Measurements from ENCODE around the gene AUTS2.

The AUTS2 gene

DNA sequence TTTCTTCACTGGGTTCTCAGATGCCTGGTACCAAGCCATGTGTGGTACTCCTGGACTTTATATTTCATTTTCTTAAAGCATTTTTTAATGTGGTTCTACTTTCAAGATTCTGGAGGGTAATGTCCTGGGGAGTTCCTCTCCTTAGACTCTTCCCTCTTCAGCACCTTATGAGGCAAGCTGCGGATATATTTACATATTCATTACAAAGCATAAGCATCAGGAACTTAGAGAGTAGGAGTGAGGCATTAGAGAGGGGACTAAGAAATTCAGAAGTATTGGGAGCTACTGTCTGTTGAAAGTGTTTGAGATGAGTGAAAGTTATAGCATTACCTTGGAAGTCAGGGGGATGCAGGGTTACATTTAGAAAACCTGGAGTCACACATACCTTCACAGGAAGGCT is 20.8 kb downstream of the AUTS2 start:
- TF ChIP-seq, protein P1, sequence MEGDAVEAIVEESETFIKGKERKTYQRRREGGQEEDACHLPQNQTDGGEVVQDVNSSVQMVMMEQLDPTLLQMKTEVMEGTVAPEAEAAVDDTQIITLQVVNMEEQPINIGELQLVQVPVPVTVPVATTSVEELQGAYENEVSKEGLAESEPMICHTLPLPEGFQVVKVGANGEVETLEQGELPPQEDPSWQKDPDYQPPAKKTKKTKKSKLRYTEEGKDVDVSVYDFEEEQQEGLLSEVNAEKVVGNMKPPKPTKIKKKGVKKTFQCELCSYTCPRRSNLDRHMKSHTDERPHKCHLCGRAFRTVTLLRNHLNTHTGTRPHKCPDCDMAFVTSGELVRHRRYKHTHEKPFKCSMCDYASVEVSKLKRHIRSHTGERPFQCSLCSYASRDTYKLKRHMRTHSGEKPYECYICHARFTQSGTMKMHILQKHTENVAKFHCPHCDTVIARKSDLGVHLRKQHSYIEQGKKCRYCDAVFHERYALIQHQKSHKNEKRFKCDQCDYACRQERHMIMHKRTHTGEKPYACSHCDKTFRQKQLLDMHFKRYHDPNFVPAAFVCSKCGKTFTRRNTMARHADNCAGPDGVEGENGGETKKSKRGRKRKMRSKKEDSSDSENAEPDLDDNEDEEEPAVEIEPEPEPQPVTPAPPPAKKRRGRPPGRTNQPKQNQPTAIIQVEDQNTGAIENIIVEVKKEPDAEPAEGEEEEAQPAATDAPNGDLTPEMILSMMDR (IDR thresholded peaks at IDR 0.05), result no peak

DNA sequence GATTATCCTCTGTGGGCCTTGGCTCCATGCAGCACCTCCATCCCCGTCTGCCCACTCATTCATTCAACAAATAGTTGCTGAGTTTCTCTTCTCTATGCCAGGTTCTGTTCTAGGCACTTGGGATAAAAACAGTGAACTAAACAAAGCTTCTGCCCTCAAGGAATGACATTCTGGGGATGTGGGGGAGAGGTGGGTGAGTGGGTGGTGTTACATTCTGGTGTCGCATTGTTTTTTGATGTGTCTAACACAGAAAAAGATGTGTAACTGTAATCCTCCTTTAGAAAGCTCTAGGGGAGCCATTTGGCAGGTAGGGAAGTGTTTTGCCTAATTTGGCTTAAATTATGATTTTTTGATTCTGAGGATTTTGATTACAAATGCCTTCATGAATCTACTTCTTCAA is 21.4 kb downstream of the AUTS2 start:
- TF ChIP-seq, protein P1 (IDR thresholded peaks at IDR 0.05), result no peak

DNA sequence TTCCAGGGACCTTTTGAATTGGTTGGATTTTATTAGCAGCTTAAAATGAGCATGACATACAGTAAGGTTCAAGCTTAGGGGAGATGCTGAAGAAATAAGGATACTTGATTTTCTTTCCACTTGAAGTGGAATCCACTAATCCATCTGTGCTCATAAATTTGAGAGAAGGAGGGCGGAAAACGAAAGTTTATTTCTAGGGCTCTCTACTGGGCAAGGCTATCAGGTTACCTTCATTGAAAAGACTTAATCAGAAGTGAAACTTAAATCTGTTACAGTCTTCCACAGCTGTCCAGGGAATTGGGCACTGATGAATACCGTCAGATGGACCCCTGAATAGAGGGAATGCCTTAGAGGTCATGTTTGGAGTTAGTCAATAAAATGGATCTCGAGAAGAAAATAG is 21.8 kb downstream of the AUTS2 start:
- TF ChIP-seq, protein P1 (IDR thresholded peaks at IDR 0.05), result no peak

DNA sequence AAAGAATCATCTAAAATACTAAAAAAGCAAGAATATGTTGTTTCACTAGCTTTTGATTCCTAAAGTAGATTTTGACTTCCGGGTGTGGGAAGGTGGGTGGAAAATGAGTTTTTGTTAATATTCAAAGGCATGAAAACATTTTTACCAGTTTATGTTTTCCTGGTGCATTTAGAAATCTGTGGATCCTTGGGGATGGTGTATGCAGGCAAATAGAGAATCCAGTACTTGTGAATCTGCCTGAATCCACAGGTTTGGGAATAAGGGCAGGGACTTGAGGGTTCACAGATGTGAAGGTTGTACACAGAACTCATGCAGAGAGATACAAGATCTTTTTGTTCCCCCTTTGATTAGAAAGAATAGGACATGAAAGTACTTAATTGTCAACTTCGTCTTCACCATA is 22.4 kb downstream of the AUTS2 start:
- TF ChIP-seq, protein P1 (IDR thresholded peaks at IDR 0.05), result no peak

DNA sequence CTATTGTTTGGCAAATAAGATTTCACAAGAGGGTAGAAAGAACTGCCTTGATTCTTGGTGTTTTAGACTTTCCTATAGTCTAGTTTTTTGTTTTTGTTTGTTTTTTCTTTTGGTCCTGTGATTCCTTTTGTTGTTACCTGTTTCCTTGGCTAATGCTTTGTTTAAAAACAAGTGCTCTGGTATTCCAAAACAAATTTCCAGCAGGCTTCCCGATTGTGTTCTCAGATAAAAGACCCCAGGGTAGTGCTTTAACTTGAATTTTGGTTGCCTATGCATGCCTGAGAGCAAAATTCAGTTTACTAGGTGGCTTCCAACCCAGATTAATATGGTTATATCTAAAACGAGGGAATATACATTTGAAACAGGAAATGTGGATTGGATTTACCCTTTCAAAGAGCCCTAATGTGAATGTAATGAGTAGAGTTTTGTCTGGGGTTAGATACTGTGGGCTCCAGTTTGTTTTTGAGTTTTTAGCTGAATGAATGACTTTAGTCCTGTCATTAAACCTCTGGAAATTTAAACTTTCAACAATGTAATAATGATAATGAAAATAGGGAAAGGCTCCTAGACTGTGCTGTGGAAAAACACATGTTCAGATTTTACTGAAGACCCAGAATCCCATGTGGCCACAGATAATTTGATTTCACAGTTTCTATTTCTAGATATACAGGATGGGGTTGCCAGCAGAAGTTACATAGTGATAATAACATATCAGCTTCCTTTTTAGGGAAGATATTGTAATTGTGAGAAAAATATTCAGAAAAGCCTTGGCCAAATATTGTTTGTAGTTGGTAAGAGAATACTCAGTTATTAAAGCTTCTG is 23.9 kb downstream of the AUTS2 start:
- TF ChIP-seq, protein P1 (IDR thresholded peaks at IDR 0.05), result no peak

DNA sequence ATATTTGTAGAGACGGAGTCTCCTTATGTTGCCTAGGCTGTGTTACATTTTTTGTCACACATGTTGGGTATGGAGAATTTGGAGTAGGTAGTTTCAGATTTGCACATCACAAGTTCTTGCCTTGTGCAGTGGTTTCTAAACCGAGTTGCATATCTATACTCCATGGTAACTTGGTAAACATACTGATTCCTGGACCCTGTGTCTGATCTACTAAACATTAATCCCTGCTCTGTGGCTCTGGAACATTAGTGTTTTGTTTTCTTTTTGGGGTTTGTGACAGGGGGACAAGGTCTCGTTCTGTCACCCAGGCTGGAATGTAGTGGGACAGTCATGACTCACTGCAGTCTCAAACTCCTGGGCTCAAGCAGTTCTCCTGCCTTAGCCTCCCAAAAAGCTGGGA is 24.7 kb downstream of the AUTS2 start:
- TF ChIP-seq, protein P1 (IDR thresholded peaks at IDR 0.05), result no peak

DNA sequence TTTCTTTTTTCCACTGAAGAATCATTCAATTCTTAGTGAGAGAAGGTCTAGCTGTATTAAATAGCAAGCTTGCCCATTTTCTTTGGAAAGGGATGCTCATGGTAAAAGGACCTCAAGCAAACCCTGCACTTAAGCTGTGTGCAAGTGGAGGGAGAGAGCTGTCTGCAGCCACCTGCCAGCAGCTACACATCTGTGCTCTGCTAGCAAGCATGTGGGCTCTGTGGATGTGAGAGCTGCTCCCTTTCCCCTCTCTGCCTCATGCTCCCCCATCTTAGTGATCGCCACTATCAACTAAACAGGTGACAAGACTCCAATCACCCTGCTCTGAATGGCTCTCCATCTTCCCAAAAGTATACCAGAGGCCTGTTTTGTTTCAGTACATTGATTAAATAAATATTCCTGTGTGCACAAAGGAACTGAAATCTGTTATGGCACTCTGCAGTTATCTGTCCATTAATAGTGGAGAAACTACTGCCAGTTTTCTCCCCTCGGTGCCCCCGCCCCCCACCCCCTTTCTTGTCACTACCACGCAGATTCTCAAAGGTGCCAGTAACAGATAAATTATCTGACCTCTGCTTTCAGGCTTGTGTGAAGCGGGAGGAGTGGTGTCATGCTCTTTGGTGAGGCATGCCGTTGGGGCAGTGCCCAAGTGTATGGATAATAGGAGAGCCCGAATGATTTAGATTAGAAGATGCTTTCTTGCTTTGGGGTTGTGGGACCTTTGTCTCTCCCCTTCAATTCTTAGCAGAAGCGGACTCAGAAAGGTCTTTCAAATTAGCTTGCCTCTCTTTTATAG is 26.4 kb downstream of the AUTS2 start:
- TF ChIP-seq, protein P1 (IDR thresholded peaks at IDR 0.05), result no peak

Measured in LNCAP (cell line).